Erythroblast (primary cell): ENCODE results near the gene MAD1L1.

Source experiments
- DNase-seq, 2 experiments: peaks; one replicate each; lab custom pipeline; 2025; lab: John Stamatoyannopoulos, UW
- GATA1 ChIP-seq: IDR thresholded peaks from 2 replicates; pipeline ENCODE4 v1.6.1; 2011; ENCODE audit warnings: low read depth, mild to moderate bottlenecking, control low read depth, low read length, moderate library complexity
- POLR2A ChIP-seq: IDR thresholded peaks from 2 replicates; pipeline ENCODE4 v1.6.1; 2011; ENCODE audit warnings: mild to moderate bottlenecking, low read length

MAD1L1 gene

DNA sequence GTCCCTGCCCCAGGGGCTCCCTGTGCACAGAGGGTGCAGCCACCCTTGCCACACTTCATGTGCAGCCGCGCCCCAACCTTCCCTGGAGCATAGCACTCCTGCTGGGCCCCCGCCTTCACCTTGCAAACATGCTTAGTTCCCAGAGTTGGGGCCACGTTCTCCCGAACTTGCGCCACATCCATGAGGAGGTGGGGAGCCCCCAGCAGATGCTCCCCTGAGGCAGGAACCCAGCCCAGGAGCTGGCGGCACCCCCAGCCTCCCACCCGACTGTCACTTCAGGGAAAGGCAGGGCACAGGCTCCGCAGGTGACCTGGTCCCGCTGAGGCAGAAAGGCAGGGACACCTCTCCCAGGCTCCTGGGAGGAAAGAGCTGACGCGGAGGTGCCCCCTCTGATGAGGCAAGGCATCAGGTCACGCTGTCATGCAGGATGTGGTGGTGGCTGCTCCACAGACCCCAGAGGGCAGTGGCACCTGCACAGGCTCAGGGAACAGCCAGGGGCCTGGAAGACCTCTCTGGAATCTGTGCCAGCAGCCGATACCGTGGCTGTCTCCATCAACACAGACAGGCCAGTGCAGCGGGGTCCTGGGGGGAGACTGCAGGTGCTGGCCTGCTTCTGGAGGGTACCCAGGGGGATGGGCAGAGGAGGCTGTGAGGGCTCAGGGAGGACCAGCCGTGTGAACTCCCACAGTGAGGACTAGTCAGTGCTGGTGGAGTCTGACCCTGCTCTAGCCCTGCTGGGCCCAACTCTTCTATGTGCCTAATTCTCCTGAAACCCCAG is 221.3 kb downstream of the MAD1L1 start:
- no peak for TF ChIP-seq POLR2A
- TF ChIP-seq GATA1 = no peak
- no peak for DNase-seq

DNA sequence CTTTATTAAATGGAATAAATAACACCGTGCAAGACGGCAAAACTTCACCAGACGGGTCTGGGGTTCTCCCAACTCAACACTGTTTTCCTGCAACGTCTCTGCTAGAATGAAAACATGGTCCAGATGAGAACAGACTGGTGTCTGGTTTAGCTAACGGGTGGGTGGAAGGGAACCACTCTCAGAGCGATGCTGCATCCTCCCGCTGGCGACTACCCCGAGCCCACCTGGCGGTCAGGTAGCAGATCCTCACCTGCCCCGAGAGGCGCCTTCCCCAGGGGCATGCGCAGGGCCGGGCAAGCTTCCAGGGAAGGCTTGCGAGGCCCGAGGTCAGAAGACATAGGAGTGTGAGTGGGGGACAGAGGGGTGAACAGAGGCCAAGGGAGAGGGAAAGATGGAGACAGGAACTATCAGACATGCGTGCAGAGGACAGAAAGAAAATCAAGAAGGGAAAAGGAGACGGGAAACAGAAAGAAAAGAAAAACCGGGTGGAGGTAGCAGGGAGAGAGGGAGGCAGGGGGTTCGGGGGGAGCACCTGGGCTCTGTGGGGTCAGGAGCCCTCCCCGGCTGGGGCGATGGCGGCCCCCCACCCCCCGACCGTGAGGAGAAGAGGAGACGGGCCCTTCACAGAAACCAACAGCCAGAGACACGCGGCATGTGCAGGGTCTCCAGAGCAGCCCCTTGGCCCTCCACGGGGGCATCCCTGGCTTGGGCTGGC is 222.0 kb downstream of the MAD1L1 start:
- no peak for DNase-seq
- TF ChIP-seq GATA1 = no peak
- no peak for TF ChIP-seq POLR2A

DNA sequence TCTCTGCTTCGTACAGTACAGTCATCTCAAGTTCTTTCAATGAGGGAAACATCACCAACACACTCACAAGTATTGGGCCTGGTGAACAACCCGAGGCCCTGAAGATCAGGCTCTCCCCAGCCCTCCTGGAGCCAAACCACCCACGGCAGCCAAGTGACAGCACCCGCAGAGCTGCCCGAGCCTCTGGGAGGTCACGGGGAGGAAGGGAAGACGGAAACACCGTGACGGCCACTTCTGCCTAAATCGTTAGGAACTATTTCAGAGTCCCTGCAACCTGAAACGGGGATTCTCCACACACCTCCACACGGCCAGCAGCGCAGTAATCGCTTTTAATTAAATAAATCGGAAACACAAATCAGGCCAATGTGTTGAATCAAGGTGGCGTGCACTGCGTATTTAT is 222.6 kb downstream of the MAD1L1 start:
- no peak for TF ChIP-seq POLR2A
- no peak for TF ChIP-seq GATA1
- no peak for DNase-seq

DNA sequence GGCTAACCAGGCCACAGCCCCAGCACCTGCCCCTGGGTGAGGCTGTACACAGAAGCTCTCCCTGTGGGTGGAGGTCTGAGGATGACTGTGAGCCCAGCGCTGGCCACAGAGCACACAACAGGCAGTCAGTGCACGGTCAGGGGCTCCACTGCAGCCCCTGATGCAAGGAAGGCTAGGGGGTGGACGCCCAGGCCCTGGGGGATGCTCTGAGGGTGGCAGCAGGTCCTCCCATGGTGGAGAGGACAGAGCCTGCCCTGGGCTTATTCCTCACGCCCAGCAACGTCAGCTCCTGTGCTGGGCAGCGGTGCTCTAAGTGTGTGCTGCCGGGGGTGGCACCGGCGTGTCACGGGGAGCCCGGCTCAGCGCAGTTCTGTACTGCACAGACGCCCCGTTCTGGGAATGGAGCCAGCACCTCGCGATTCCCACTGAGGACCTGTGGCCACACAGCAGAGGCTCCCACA is 223.2 kb downstream of the MAD1L1 start:
- DNase-seq = no peak
- TF ChIP-seq POLR2A (no peak), GATA1 (no peak)

DNA sequence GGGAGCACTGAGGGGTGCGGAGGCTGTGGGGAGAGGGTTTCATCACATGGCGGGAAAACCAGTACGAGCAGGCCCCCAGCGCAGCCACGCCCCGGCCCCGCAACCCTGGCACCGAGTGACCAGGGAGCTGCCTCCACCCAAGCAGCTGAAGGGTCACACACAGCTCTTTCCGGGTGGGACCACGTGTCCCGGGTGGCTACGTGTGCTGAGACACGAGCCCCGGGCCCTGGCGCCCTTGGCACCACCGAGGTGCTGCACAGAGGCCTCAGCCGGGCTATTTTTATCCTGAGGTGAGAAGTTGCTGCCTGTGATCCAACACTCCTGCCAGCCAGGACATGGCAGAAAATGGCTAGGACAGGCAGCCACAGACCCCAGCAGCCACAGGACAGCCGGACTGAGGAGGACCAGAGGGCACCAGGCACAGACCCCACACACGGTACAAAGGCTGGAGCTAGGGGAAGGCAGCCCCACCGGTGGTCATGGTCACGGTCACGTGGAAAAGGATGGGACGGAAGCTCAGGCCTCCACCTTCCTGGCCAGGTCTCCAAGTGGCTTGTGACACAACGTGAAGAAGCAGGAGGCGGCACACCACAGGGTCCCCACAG is 223.7 kb downstream of the MAD1L1 start:
- no peak for DNase-seq
- TF ChIP-seq GATA1 (no peak), POLR2A (no peak)

DNA sequence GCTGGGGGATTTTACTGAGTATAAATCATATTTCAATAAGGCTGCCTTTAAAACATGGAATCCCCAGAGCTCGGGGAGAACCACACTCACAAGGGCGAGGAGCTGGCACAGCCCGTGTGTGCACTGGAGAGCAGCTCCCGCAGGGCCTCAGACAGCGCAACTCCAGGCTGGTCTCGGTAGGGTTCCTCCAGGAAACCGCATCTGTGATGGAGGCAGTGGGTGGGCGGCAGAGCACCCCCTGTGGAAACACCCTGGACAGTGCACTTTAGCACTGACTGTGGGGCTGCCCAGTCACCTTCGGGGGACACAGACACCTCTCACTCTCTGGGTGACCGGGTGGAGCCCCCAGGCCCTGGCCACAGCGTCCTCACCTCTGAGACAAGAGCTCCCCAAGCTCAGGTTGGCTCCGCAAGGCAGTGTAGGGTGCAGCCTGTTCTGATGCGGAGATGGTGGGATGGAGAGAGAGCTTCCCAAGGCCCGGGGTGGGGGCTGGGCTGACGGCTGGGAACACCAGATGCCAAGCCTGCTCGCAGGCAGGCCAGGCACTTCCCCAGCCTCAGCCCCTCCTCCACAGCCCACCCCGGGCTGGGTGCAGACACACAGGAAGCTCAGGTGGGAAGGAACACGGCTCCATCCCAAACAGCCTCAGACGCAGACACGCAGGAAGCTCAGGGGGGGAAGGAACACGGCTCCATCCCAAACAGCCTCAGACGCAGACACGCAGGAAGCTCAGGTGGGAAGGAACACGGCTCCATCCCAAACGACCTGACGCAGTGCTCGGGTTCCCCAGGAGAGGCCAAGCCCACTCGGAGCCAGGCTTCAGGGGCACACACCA is 224.4 kb downstream of the MAD1L1 start:
- TF ChIP-seq POLR2A = no peak
- no peak for TF ChIP-seq GATA1
- DNase-seq = no peak

DNA sequence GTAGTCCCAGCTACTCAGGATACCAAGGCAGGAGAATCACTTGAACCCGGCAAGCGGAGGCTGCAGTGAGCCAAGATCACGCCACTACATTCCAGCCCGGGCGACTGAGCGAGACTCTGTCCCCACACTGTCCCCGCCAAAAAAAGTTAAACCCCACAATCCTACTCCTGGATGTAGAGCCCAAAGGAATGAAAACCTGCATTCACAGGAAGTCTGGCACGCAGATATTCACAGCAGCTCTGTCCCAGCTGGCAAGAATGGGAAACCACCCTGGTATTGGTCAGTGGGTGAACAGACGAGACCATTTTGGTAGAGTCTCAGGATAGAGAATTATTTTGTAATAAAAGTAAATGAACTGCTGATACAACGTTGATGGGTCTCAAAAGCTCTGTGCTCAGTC is 225.2 kb downstream of the MAD1L1 start:
- DNase-seq = no peak
- no peak for TF ChIP-seq GATA1
- TF ChIP-seq POLR2A = no peak

DNA sequence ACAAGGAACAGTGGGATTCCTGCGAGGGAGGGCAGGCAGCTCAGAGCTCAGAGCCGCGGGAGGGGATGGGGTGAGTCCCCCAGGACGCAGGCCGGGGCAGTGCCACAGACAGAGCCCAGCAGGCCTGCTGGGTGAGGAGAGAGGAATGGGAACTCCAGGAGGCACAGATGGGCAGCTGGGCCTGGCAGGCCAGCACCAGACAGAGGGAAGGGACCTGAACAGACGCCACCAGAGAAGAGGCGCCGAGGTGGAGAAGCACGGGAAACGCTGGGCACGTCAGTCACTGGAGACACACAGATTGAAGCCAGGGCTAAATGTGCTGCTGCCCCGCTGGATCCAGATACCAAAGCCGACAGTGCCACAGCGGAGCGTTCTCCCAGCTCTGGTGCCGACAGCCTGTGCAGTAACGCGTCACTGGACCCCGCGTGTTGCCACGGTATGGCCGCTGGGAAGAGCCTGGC is 225.8 kb downstream of the MAD1L1 start:
- no peak for DNase-seq
- no peak for TF ChIP-seq POLR2A
- TF ChIP-seq GATA1 = no peak

DNA sequence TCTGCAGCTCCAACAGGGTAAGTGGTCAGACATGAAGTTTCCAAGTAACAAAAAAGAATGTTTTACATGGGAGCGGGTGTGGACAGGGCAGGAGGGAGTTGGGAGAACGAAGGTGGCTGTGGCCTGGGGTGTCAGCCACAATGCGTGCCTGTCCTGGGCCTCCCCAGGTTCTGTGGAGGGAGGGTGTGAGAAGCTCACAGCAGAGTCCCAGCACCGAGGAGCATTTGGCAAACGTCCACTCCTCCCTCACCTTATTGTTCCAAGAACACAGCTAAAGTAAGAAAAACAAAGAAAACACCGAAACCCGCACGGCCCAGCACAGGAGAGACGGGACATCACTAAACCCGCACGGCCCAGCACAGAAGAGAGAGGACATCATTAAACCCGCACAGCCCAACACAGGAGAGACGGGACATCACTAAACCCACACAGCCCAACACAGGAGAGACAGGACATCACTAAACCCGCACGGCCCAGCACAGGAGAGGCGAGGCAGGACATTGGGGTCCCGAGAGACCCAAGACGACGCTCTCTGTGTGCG is 226.4 kb downstream of the MAD1L1 start:
- TF ChIP-seq POLR2A (no peak), GATA1 (no peak)
- no peak for DNase-seq

DNA sequence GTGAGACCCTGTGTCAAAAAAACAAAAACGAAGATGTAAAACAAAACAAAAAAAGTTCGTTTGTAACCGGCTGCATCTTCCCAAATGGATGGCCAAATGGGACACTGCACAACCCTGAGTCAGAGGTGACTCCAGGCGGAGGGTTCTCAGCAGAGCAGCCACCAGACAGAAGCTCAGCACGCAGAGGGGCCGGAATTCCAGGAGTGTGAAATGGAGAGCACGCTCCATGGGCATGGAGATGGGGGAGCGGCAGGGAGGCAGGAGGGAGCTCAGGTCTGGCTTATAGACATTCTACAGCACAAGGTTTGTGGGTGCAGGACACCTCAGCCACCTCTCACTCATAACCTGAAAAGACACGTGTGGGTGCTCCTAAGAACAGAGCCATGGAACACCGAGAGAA is 227.0 kb downstream of the MAD1L1 start:
- no peak for DNase-seq
- TF ChIP-seq POLR2A = no peak
- TF ChIP-seq GATA1 = no peak

DNA sequence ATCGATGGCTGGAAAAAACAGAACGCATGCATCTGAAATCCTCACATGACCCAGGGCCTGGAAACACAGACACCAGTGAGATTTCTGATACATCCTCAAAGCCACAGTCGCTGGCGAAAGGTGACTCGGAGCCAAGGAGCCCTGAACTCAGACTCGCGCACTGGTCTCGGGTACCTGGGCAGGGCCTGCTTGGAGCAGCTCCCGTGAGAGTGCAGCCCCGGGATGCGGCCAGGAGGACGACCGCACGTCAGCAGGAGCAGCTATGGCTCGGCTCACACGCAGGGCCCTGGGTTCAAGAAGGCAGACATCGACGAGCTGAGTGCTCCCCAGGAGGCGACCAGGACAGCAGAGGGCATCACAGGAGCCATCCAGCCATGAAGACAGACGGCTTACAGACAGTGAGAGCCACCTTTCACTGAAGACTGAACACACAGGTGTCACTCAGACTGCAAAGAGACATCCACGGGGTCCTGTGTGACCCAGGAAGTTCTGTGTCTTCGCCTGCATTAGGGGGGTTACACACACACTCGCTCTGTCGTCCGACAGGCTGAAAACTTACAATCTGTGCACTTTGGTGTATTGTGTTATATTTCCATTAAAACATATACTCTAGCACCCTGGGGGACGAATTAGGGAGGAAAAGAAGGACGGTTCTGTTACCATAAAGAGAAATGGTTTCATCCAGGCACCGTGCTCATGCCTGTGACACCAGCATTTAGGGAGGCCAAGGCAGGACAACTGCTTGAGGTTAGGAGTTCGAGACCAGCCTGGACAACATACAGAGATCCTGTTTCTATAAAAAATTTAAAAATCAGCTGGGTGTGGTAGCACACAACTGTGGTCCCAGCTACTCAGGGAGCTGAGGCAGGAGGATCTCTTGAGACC is 227.7 kb downstream of the MAD1L1 start:
- DNase-seq = no peak
- no peak for TF ChIP-seq POLR2A
- no peak for TF ChIP-seq GATA1

DNA sequence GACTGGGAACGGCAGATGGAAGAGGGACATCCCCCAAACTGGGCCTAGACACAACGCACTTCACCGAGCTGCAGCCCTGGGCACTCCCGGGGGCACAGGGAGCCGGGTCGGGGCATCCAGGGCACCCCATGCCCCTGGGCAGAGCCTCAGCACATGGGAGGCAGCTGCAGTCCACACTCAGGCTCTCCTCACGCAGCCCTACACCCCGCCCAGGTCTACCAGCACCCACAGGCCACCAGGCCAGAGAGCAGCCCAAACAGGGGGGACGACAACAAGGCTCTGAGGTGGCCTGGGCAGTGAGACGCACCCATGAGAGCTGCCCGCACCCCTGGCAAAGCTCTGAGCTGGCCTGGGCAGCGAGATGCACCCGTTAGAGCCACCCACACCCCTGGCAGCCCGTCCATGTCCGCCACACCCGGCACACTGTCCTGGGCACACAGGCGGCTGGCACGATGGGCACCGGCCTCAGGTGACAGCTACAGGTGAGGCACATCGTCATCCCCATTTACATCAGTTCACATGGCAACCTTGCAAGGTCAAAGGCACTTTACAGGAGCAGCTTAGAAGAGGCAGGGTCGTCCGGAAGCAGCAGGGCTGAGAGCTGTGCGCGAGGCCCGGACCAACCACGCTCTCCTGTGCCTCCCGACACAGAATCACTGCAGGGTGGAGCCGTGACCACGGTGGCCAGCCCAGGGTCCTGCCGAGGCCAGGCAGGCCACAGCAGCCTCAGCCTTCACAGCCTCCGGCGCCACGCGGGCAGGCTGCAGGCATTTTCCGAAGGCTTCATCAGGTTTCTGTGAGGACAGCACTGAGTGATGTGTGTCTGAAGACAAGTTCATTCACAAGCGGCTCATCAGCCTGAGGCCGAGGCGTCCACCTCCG is 228.6 kb downstream of the MAD1L1 start:
- no peak for DNase-seq
- TF ChIP-seq GATA1 = no peak
- no peak for TF ChIP-seq POLR2A
